HepG2 (cell line): ENCODE measurements around the gene COL5A2. TPM values are rescaled to one million over a fixed set of nuclear protein-coding genes. Genes with fewer than 3 reads are reported as not detected.

ENCODE experiments used
- ATAC-seq: fragments of 200-7000 bp; cut with Tn5 transposase; 3 replicates; pipeline ENCODE4 v1.9.1; 2020; ENCODE audit warnings: mild to moderate bottlenecking, moderate library complexity
- BruUV-seq: library from RNA; stranded (reverse); fragments of 400-500 nt; replicated peaks from 2 replicates; lab custom pipeline; 2021; lab: Mats Ljungman, UMichigan
- CTCF ChIA-PET: fragments of 300-600 bp; formaldehyde crosslinking; extraction: SDS; loops from one replicate; lab custom pipeline; 2021; ENCODE audit warnings: low total read pairs, inconsistent platforms, low intra/inter-chr PET ratio; lab: Yijun Ruan, JAX
- POLR2A ChIA-PET: fragments of 350-600 bp; sonication (Branson Sonifier 250); formaldehyde crosslinking; loops from one replicate; lab custom pipeline; 2020; ENCODE audit warnings: antibody characterized with exemption, inconsistent platforms; lab: Yijun Ruan, JAX
- DNase-seq: peaks from one replicate; pipeline ENCODE4 v3.0.0-alpha.2; 2015; ENCODE audit warnings: low spot score
- FAIRE-seq: peaks from 3 replicates; lab custom pipeline; 2011; peaks lifted over from hg19 to GRCh38; lab: Jason Lieb, UNC
- H2AFZ ChIP-seq: one replicate; pipeline ENCODE4 v1.6.1; 2011; ENCODE audit warnings: low read length, inconsistent platforms
- H3K27ac ChIP-seq: fragments of 300-600 bp; 3 replicates; pipeline ENCODE4 v1.8.0; 2011; ENCODE audit warnings: mixed run types, mild to moderate bottlenecking, mixed read lengths, low read length, inconsistent platforms; ENCODE audit not compliant: insufficient read depth; ENCODE audit errors: extremely low read length
- H3K27me3 ChIP-seq, 2 experiments: fragments of 200-600 bp in 1 of 2; 2 replicates in 1 of 2; 3 replicates in 1 of 2; pipeline versions ENCODE4 v1.6.0 to v1.8.0; 2011; ENCODE audit warnings: low read length in 2 of 2, mild to moderate bottlenecking in 2 of 2, moderate library complexity in 2 of 2, inconsistent platforms in 1 of 2; ENCODE audit not compliant: insufficient read depth in 2 of 2, control insufficient read depth in 1 of 2
- H3K36me3 ChIP-seq, 2 experiments: fragments of 200-600 bp in 1 of 2; replicated peaks in 1 of 2; 2 replicates in 1 of 2; 3 replicates in 1 of 2; pipeline versions ENCODE4 v1.5.1 to v1.8.0; 2011; ENCODE audit warnings: low read length in 2 of 2, inconsistent platforms in 1 of 2; ENCODE audit not compliant: insufficient read depth in 2 of 2, control insufficient read depth in 1 of 2
- H3K4me1 ChIP-seq: 2 replicates; pipeline ENCODE4 v1.5.1; 2012; ENCODE audit warnings: low read length, inconsistent platforms; ENCODE audit not compliant: insufficient read depth
- H3K4me2 ChIP-seq: 2 replicates; pipeline ENCODE4 v1.6.0; 2011; ENCODE audit warnings: low read depth, low read length, inconsistent platforms
- H3K4me3 ChIP-seq, 3 experiments: fragments of 200-600 bp in 1 of 3; sonication (generic), shearing (Covaris generic) in 1 of 3; replicated peaks in 1 of 3; 2 replicates each; pipeline ENCODE4 v1.5.1; 2011 to 2016; ENCODE audit warnings: low read length in 3 of 3, inconsistent platforms in 2 of 3, low read depth in 2 of 3, mild to moderate bottlenecking in 2 of 3, control low read depth in 1 of 3, mixed read lengths in 1 of 3; ENCODE audit not compliant: insufficient read depth in 1 of 3
- H3K79me2 ChIP-seq: one replicate; pipeline ENCODE4 v1.6.1; 2011; ENCODE audit warnings: low read length, inconsistent platforms; ENCODE audit not compliant: insufficient read depth
- H3K9ac ChIP-seq: 2 replicates; pipeline ENCODE4 v1.6.0; 2011; ENCODE audit warnings: mild to moderate bottlenecking, low read depth, low read length, inconsistent platforms; ENCODE audit not compliant: insufficient read depth
- H3K9me3 ChIP-seq: 2 replicates; pipeline ENCODE4 v1.5.1; 2012; ENCODE audit warnings: mild to moderate bottlenecking, low read length
- H4K20me1 ChIP-seq: 2 replicates; pipeline ENCODE4 v1.6.0; 2011; ENCODE audit warnings: inconsistent platforms, mild to moderate bottlenecking, low read length, moderate library complexity; ENCODE audit not compliant: insufficient read depth
- ARID4A ChIP-seq: sonication (generic); formaldehyde crosslinking; IDR thresholded peaks from 2 replicates; pipeline ENCODE4 v1.5.0; 2020; ENCODE audit warnings: mild to moderate bottlenecking, missing genetic modification reagents, borderline replicate concordance
- HNF1A ChIP-seq, 2 experiments: sonication (generic) in 1 of 2; formaldehyde crosslinking in 1 of 2; IDR thresholded peaks; 2 replicates each; pipeline versions ENCODE4 v1.4.0 to v1.6.1; 2016 to 2020; ENCODE audit warnings: borderline replicate concordance in 1 of 2, low read depth in 1 of 2, mild to moderate bottlenecking in 1 of 2, missing genetic modification reagents in 1 of 2
- IRX3 ChIP-seq: sonication (generic); formaldehyde crosslinking; IDR thresholded peaks from 2 replicates; pipeline ENCODE4 v1.8.1; 2023; ENCODE audit warnings: mild to moderate bottlenecking, low read depth, missing genetic modification reagents, borderline replicate concordance
- TBX3 ChIP-seq: fragments of 450-650 bp; IDR thresholded peaks from 2 replicates; pipeline ENCODE4 v1.6.1; 2017; ENCODE audit warnings: antibody characterized with exemption, mild to moderate bottlenecking, inconsistent platforms, borderline replicate concordance
- TCF7 ChIP-seq: sonication (generic); IDR thresholded peaks from 2 replicates; pipeline ENCODE4 v1.6.1; 2016; ENCODE audit warnings: antibody characterized with exemption, low read depth
- ZFP36L2 ChIP-seq: sonication (generic); formaldehyde crosslinking; IDR thresholded peaks from 2 replicates; pipeline ENCODE4 v1.4.0; 2020; ENCODE audit warnings: missing genetic modification reagents
- ZNF44 ChIP-seq: sonication (generic); formaldehyde crosslinking; IDR thresholded peaks from 2 replicates; pipeline ENCODE4 v1.5.1; 2020; ENCODE audit warnings: mild to moderate bottlenecking, missing genetic modification reagents
- ZNF607 ChIP-seq: sonication (generic); formaldehyde crosslinking; IDR thresholded peaks from 2 replicates; pipeline ENCODE4 v1.5.1; 2020; ENCODE audit warnings: missing genetic modification reagents, mild to moderate bottlenecking, borderline replicate concordance
- WGBS: methylation state at CpG from one replicate; pipeline ENCODE4 v1.1.6; 2017; ENCODE audit warnings: low lambda C conversion rate; 5-methylcytosine and 5-hydroxymethylcytosine counted together
- in situ Hi-C: cut with HindIII; loops from 2 replicates; pipeline ENCODE4 v1.10.0; 2017; ENCODE audit warnings: low pct_unique_long_range_greater_than_20kb; ENCODE audit not compliant: extremely low pct_ligation_motif_present
- intact Hi-C: fragments of 100-400 bp; cut with micrococcal nuclease; formaldehyde crosslinking; loops from one replicate; pipeline ENCODE4 v1.10.0; 2022; ENCODE audit not compliant: unreplicated experiment
- polyA plus RNA-seq, 8 experiments: library from polyadenylated mRNA; depleted of rRNA in 3 of 8; stranded (reverse) in 7 of 8; unstranded in 1 of 8; fragments of >200 nt; fragmentation: Illumina TruSeq in 4 of 8; extraction: Trizol in 4 of 8; gene quantifications; 2 replicates each; pipeline versions ENCODE4 v1.2.1 to v1.2.3, GENCODE V29; 2011 to 2016; ENCODE audit warnings: low read depth in 4 of 8, missing spikeins in 1 of 8, mixed read lengths in 1 of 8; ENCODE audit not compliant: insufficient read depth in 1 of 8
- total RNA-seq, 5 experiments: library from RNA; depleted of rRNA; stranded (reverse); fragments of >200 nt; fragmentation: Illumina TruSeq; extraction: Trizol; gene quantifications; 2 replicates each; pipeline ENCODE4 v1.2.3, GENCODE V29; 2016; ENCODE audit warnings: low read depth in 1 of 5

Gene COL5A2
- total and polyA plus RNA-seq, 2 of the 13 experiments (the other 11 are each of a cell fraction or from before 2014, with no cell fraction given) = 0.83 to 1.5 TPM

GRCh38 chr2:189147361-189147760 lies 32.2 kb downstream of the COL5A2 start:
- Histone ChIP-seq H3K36me3 (no peaks in the 10 kb centered on the region), H3K79me2 (no peaks in the 10 kb centered on the region), H2AFZ (no peak overlapping the region), H3K4me1 (no peaks in the 10 kb centered on the region), H3K4me2 (no peak overlapping the region), H3K27ac (no peak overlapping the region), H4K20me1 (no peaks in the 10 kb centered on the region), H3K4me3 (no peak overlapping the region), H3K9me3 (no peaks in the 10 kb centered on the region), H3K9ac (no peak overlapping the region), H3K27me3 (no peaks in the 10 kb centered on the region)
- TF ChIP-seq IRX3 (CRISPR knock-in tag) (no peak), TCF7 (no peak), ZFP36L2 (CRISPR knock-in tag) (no peak), ZNF44 (CRISPR knock-in tag) (no peak), ARID4A (CRISPR knock-in tag) (no peak), HNF1A (IDR thresholded peaks at IDR 0.05; ENCODE audit: low read depth) (no peak), HNF1A (CRISPR knock-in tag; IDR thresholded peaks at IDR 0.05; ENCODE audit: borderline replicate concordance) (no peak), ZNF607 (CRISPR knock-in tag) (no peak), TBX3 (no peak)
- in situ Hi-C loops (no loop called here), intact Hi-C loops (no loop called here)
- ChIA-PET POLR2A (no interaction called here), CTCF (no interaction called here)
- no peak for FAIRE-seq
- DNase-seq = no peak
- ATAC-seq = no peak
- WGBS = 43% methylated on average over 2 of the region's 2 CpGs
- BruUV-seq = no TSS peak
